H9 (cell line): ENCODE measurements around the gene FSD1. TPM values are rescaled to one million over a fixed set of nuclear protein-coding genes. Genes with fewer than 3 reads are reported as not detected.
A peak's percentile ranks its signal among the peaks of the same experiment; 100 is the strongest.

Experiments used
- DNase-seq: peaks from one replicate; pipeline ENCODE4 v3.0.0-alpha.2; 2017
- H2AFZ ChIP-seq: one replicate; pipeline ENCODE4 v1.6.1; 2013; ENCODE audit warnings: mild to moderate bottlenecking, low read length, control low read depth, moderate library complexity
- H2AK5ac ChIP-seq: 2 replicates; pipeline ENCODE4 v1.6.1; 2013; ENCODE audit warnings: low read length, control low read depth, mixed read lengths; ENCODE audit not compliant: insufficient read length
- H2BK120ac ChIP-seq: one replicate; pipeline ENCODE4 v1.6.1; 2013; ENCODE audit warnings: low read depth, mild to moderate bottlenecking, low read length, control low read depth, inconsistent platforms; ENCODE audit not compliant: poor library complexity, severe bottlenecking
- H2BK12ac ChIP-seq: 2 replicates; pipeline ENCODE4 v1.6.1; 2013; ENCODE audit warnings: low read length, control low read depth, mixed read lengths, low read depth; ENCODE audit not compliant: insufficient read length
- H2BK15ac ChIP-seq: 2 replicates; pipeline ENCODE4 v1.6.1; 2013; ENCODE audit warnings: low read depth, low read length, control low read depth
- H2BK20ac ChIP-seq: one replicate; pipeline ENCODE4 v1.6.1; 2013; ENCODE audit warnings: low read depth, mild to moderate bottlenecking, low read length, control low read depth, inconsistent platforms; ENCODE audit not compliant: poor library complexity, severe bottlenecking
- H2BK5ac ChIP-seq: 2 replicates; pipeline ENCODE4 v1.6.1; 2013; ENCODE audit warnings: low read length, control low read depth, mixed read lengths; ENCODE audit not compliant: insufficient read length
- H3K14ac ChIP-seq: 2 replicates; pipeline ENCODE4 v1.6.1; 2013; ENCODE audit warnings: low read length, control low read depth; ENCODE audit not compliant: insufficient read depth
- H3K18ac ChIP-seq: 2 replicates; pipeline ENCODE4 v1.6.1; 2013; ENCODE audit warnings: low read depth, mild to moderate bottlenecking, mixed read lengths, low read length, control low read depth; ENCODE audit not compliant: insufficient read length
- H3K23ac ChIP-seq: 2 replicates; pipeline ENCODE4 v1.6.1; 2013; ENCODE audit warnings: low read length, control low read depth, mixed read lengths, low read depth; ENCODE audit not compliant: insufficient read length
- H3K23me2 ChIP-seq: 2 replicates; pipeline ENCODE4 v1.6.1; 2013; ENCODE audit warnings: low read depth, mild to moderate bottlenecking, mixed read lengths, low read length, control low read depth; ENCODE audit not compliant: insufficient read length, poor library complexity, severe bottlenecking
- H3K27ac ChIP-seq: 2 replicates; pipeline ENCODE4 v1.5.1; 2013; ENCODE audit warnings: low read length, control low read depth, mixed read lengths, low read depth; ENCODE audit not compliant: insufficient read length
- H3K27me3 ChIP-seq: 2 replicates; pipeline ENCODE4 v1.6.1; 2013; ENCODE audit warnings: low read length, control low read depth, inconsistent platforms; ENCODE audit not compliant: insufficient read depth
- H3K4ac ChIP-seq: 2 replicates; pipeline ENCODE4 v1.6.1; 2013; ENCODE audit warnings: low read depth, mild to moderate bottlenecking, control low read depth, inconsistent platforms, low read length, moderate library complexity
- H3K4me1 ChIP-seq: 2 replicates; pipeline ENCODE4 v1.6.1; 2013; ENCODE audit warnings: low read length, control low read depth, inconsistent platforms; ENCODE audit not compliant: insufficient read depth
- H3K4me2 ChIP-seq: 2 replicates; pipeline ENCODE4 v1.6.1; 2013; ENCODE audit warnings: low read length, control low read depth, mixed read lengths; ENCODE audit not compliant: insufficient read length, insufficient read depth
- H3K56ac ChIP-seq: 2 replicates; pipeline ENCODE4 v1.6.1; 2013; ENCODE audit warnings: low read depth, mild to moderate bottlenecking, mixed read lengths, low read length, control low read depth; ENCODE audit not compliant: insufficient read length
- H3K79me1 ChIP-seq: 2 replicates; pipeline ENCODE4 v1.6.1; 2013; ENCODE audit warnings: low read depth, mild to moderate bottlenecking, moderate library complexity, low read length, control low read depth, inconsistent platforms; ENCODE audit not compliant: insufficient read depth, poor library complexity, severe bottlenecking
- H3K79me2 ChIP-seq: 2 replicates; pipeline ENCODE4 v1.6.1; 2013; ENCODE audit warnings: low read length, control low read depth, inconsistent platforms; ENCODE audit not compliant: insufficient read depth
- H3K9ac ChIP-seq: 2 replicates; pipeline ENCODE4 v1.6.1; 2013; ENCODE audit warnings: low read length, control low read depth, mixed read lengths; ENCODE audit not compliant: insufficient read length; ENCODE audit errors: extremely low read depth
- H3K9me3 ChIP-seq: one replicate; pipeline ENCODE4 v1.6.1; 2013; ENCODE audit warnings: low read depth, low read length, inconsistent platforms; ENCODE audit not compliant: control insufficient read depth
- H3T11ph ChIP-seq: one replicate; pipeline ENCODE4 v1.6.1; 2013; ENCODE audit warnings: mild to moderate bottlenecking, low read length, control low read depth, inconsistent platforms
- H4K20me1 ChIP-seq: one replicate; pipeline ENCODE4 v1.6.1; 2013; ENCODE audit not compliant: control insufficient read depth, insufficient read length, insufficient read depth
- H4K5ac ChIP-seq: 2 replicates; pipeline ENCODE4 v1.6.1; 2013; ENCODE audit warnings: low read depth, mild to moderate bottlenecking, mixed read lengths, low read length, control low read depth; ENCODE audit not compliant: insufficient read length
- H4K8ac ChIP-seq: replicated peaks from 2 replicates; pipeline ENCODE4 v1.6.1; 2013; ENCODE audit warnings: low read length, control low read depth, mixed read lengths, low read depth; ENCODE audit not compliant: insufficient read length
- H4K91ac ChIP-seq: 2 replicates; pipeline ENCODE4 v1.6.1; 2013; ENCODE audit warnings: low read depth, mild to moderate bottlenecking, moderate library complexity, mixed read lengths, low read length, control low read depth; ENCODE audit not compliant: insufficient read length
- H3K27ac Mint-ChIP-seq, 3 experiments: 2 replicates in 2 of 3; 3 replicates in 1 of 3; pipeline ENCODE4 v1.8.0; 2020 to 2021; ENCODE audit warnings: mixed read lengths in 3 of 3, mild to moderate bottlenecking in 1 of 3, moderate library complexity in 1 of 3
- H3K27me3 Mint-ChIP-seq: 2 replicates; pipeline ENCODE4 v1.8.0; 2021; ENCODE audit warnings: low read depth, mild to moderate bottlenecking, moderate library complexity, mixed read lengths
- H3K36me3 Mint-ChIP-seq, 3 experiments: 2 replicates in 2 of 3; 3 replicates in 1 of 3; pipeline ENCODE4 v1.8.0; 2020 to 2021; ENCODE audit warnings: low read depth in 3 of 3, mixed read lengths in 3 of 3; ENCODE audit not compliant: insufficient read depth in 1 of 3
- H3K4me1 Mint-ChIP-seq, 2 experiments: 2 replicates each; pipeline ENCODE4 v1.8.0; 2020; ENCODE audit warnings: mixed read lengths in 2 of 2
- H3K4me3 Mint-ChIP-seq, 2 experiments: 2 replicates in 1 of 2; 3 replicates in 1 of 2; pipeline ENCODE4 v1.8.0; 2020 to 2021; ENCODE audit warnings: mild to moderate bottlenecking in 2 of 2, mixed read lengths in 2 of 2, moderate library complexity in 1 of 2
- H3K9me3 Mint-ChIP-seq, 2 experiments: 2 replicates in 1 of 2; 3 replicates in 1 of 2; pipeline ENCODE4 v1.8.0; 2020; ENCODE audit warnings: mild to moderate bottlenecking in 2 of 2, mixed read lengths in 2 of 2, moderate library complexity in 1 of 2
- WGBS: extraction: QIAGEN DNeasy Blood & Tissue Kit; methylation state at CpG from one replicate; pipeline ENCODE4 v1.1.7; 2013; ENCODE audit warnings: missing lambda C conversion rate, low lambda C conversion rate, mixed read lengths; ENCODE audit not compliant: insufficient read length; ENCODE audit errors: extremely low coverage; 5-methylcytosine and 5-hydroxymethylcytosine counted together
- total RNA-seq: library from RNA; stranded (reverse); gene quantifications from 2 replicates; pipeline ENCODE4 v1.2.1, GENCODE V29; 2021
- TF ChIP-seq, protein P1 (sequence below): fragments of 200-600 bp; sonication (generic); conservative IDR thresholded peaks from 3 replicates; pipeline ENCODE4 v1.8.0; 2021; ENCODE audit warnings: antibody characterized with exemption, mild to moderate bottlenecking

FSD1 gene
- total RNA-seq, 1 experiment from 2014 or later = 53.6 TPM

DNA sequence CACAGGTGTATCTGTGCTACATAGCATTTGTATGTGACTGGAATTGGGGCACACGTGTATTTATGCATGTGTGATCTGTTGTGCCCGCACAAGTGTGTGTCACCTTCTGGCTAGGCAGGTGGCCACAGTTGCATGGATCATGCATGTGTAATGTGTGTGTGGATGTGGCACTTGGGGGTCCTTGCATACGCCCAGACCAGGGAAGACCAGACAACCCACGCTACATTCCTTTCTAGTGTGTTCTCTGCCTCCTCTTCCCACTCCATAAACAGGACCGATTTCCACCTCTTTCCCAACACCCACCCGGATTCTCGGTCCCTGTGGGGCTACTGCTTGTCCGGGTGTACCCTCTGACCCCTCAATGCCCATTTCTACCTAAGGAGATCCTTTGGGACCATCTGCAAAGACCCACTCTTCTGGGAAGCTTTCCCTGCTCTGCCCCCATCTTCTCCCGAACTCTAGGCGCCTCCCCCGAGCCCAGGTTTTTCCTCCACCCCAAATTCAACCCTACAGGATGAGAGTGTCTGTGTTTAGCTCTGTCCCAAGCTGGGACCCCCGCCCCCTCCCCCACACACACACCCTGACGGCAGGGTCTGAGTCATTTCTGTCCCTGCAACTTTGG lies 21.9 kb downstream of the FSD1 start:
- peaks cover 2% of the 10 kb centered on the region; the same call in 1 of the 2 replicates for H3K4me1 ChIP-seq
- H3K9ac ChIP-seq = no peak overlapping the region
- H4K5ac ChIP-seq = no peak overlapping the region
- no peak overlapping the region for H2AK5ac ChIP-seq
- H4K20me1 ChIP-seq = no peaks in the 10 kb centered on the region
- H3K14ac ChIP-seq = no peak overlapping the region
- Mint-ChIP-seq H3K9me3 (peaks cover 0 to 4% of the 10 kb centered on the region in 2 experiments; a peak in 1 of 5 replicates), H3K4me1 (peaks cover 10 to 15% of the 10 kb centered on the region in 2 experiments), H3K4me3 (peak overlapping the region; percentile 57 to 87), H3K27me3 (peaks cover 2% of the 10 kb centered on the region; the same call in 1 of the 2 replicates), H3K27ac (peak overlapping the region in 2 of 3 experiments; percentile 58 to 91; a peak in 3 of 7 replicates), H3K36me3 (peaks cover 9 to 29% (median 12%) of the 10 kb centered on the region in 3 experiments)
- H3K56ac ChIP-seq = no peak overlapping the region
- no peaks in the 10 kb centered on the region for H3K27me3 ChIP-seq
- no peak overlapping the region for H4K91ac ChIP-seq
- no peak for DNase-seq
- H3K79me2 ChIP-seq = no peaks in the 10 kb centered on the region
- H4K8ac ChIP-seq = no peak overlapping the region
- H3K4me2 ChIP-seq = peak overlapping the region; percentile 74
- no CpG with 5 or more reads among the region's 13 CpGs for WGBS
- no peak overlapping the region for H2BK15ac ChIP-seq
- no peak overlapping the region for H3T11ph ChIP-seq
- H2BK120ac ChIP-seq = no peak overlapping the region
- no peak overlapping the region for H2BK12ac ChIP-seq
- H2BK20ac ChIP-seq = no peak overlapping the region
- no peak overlapping the region for H3K18ac ChIP-seq
- TF ChIP-seq, protein P1, sequence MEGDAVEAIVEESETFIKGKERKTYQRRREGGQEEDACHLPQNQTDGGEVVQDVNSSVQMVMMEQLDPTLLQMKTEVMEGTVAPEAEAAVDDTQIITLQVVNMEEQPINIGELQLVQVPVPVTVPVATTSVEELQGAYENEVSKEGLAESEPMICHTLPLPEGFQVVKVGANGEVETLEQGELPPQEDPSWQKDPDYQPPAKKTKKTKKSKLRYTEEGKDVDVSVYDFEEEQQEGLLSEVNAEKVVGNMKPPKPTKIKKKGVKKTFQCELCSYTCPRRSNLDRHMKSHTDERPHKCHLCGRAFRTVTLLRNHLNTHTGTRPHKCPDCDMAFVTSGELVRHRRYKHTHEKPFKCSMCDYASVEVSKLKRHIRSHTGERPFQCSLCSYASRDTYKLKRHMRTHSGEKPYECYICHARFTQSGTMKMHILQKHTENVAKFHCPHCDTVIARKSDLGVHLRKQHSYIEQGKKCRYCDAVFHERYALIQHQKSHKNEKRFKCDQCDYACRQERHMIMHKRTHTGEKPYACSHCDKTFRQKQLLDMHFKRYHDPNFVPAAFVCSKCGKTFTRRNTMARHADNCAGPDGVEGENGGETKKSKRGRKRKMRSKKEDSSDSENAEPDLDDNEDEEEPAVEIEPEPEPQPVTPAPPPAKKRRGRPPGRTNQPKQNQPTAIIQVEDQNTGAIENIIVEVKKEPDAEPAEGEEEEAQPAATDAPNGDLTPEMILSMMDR = no peak
- no peaks in the 10 kb centered on the region for H3K9me3 ChIP-seq
- peaks cover 9% of the 10 kb centered on the region for H3K23me2 ChIP-seq
- H3K4ac ChIP-seq = no peak overlapping the region
- H2AFZ ChIP-seq = no peak overlapping the region
- no peak overlapping the region for H3K27ac ChIP-seq
- no peak overlapping the region for H3K23ac ChIP-seq
- no peak overlapping the region for H2BK5ac ChIP-seq
- no peaks in the 10 kb centered on the region for H3K79me1 ChIP-seq
